ENCODE measurements around the gene WEE2. TPM values are rescaled to one million over a fixed set of nuclear protein-coding genes. Genes with fewer than 3 reads are reported as not detected.

Gene WEE2
- total RNA-seq, 1 experiment from 2014 or later, result not detected

DNA sequence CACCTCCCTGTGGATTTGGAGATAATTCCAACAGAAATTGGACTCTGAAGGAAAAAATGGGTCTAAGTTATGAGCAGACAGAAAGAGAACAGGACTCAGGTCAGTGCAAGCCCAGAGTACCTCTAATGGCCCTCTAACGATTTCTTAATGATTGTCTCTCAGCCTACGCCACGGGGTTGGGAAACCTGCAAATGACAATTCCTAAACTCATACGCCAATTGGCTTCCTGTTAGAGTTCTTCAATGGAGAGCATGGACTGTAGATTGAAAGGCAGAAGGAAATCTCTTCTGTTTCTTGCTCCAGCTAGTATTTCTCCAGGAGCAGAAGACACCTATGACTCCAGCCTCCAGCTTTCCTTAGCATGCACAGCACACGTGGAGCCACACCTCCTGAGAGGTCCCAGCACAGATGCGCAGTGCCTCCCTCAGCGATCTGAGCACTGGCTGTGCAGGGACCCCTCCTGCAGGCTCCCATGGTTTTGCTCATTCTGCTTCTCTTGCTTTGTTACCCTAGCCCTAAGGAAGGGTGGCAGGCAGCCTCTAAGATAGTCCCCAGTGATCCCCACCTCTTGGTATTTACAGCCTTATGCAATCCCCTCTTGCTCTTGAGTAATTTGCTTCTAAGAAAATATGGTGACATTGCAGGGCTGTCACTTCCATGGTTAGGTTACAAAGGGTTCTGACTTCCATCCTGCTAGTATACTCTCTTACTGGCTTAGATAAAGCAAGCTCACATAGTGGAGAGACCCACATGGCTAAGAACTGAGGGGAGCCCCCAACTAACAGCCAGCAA, 36.3 kb upstream of the WEE2 start:
- H2AFZ ChIP-seq (ENCODE audit: low read depth, low read length, poor library complexity, severe bottlenecking), result no peak overlapping the region
- intact Hi-C loops (cut with micrococcal nuclease), result no loop called here
- ATAC-seq (no peak), DNase-seq (ENCODE audit: low read depth, low spot score) (no peak)
- TF ChIP-seq EZH2 (IDR thresholded peaks at IDR 0.05) (no peak), CBX3 (IDR thresholded peaks at IDR 0.05; ENCODE audit: low read depth) (no peak), ZNF274 (IDR thresholded peaks at IDR 0.05; ENCODE audit: low read depth, low read length) (no peak), FOSL1 (IDR thresholded peaks at IDR 0.05; ENCODE audit: low read depth) (no peak), SIN3A (IDR thresholded peaks at IDR 0.05; ENCODE audit: low read depth) (no peak), ELF1 (IDR thresholded peaks at IDR 0.05; ENCODE audit: borderline replicate concordance, low read depth) (no peak), EZH2phosphoT487 (IDR thresholded peaks at IDR 0.05; ENCODE audit: borderline replicate concordance) (no peak), POLR2A (IDR thresholded peaks at IDR 0.05; ENCODE audit: borderline replicate concordance, extremely low read depth, insufficient read depth, insufficient read length) (no peak), RAD21 (IDR thresholded peaks at IDR 0.05; ENCODE audit: low read depth) (no peak)
- TF ChIP-seq, protein P1, sequence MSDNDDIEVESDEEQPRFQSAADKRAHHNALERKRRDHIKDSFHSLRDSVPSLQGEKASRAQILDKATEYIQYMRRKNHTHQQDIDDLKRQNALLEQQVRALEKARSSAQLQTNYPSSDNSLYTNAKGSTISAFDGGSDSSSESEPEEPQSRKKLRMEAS (IDR thresholded peaks at IDR 0.05), result no peak
- H3K9me2 ChIP-seq (ENCODE audit: insufficient read depth), result no peaks in the 10 kb centered on the region
- 0 out of 4 replicates have a peak, but pooled peaks cover 0 to 3% of the 10 kb centered on the region in 2 experiments for H3K36me3 ChIP-seq (ENCODE audit: control insufficient read depth in 1 of 2, insufficient read depth in 2 of 2, low read length in 2 of 2)
- no peak overlapping the region for H3K4me3 ChIP-seq (replicated peaks in 1 of 2; ENCODE audit: low read depth in 1 of 2, low read length in 2 of 2)
- ChIA-PET CTCF (interaction anchor here (1.4 kb wide), 1 partner anchor 17 kb away, joined by 3 read pairs; no protein-coding TSS in a partner anchor), POLR2A (no interaction called here), RAD21 (ENCODE audit: low non-redundant PET in 1 of 2, low total read pairs in 2 of 2, uncharacterized antibody in 2 of 2, unreplicated experiment in 2 of 2) (no interaction called here)
- H4K20me1 ChIP-seq (ENCODE audit: insufficient read depth), result no peaks in the 10 kb centered on the region
- H3K79me2 ChIP-seq (ENCODE audit: insufficient read depth, low read length), result no peaks in the 10 kb centered on the region
- H3K27ac ChIP-seq (ENCODE audit: low read depth, low read length), result no peak overlapping the region
- no peaks in the 10 kb centered on the region for H3K27me3 ChIP-seq (ENCODE audit: insufficient read depth, low read length)
- no peak overlapping the region for H3K4me2 ChIP-seq (ENCODE audit: low read length)
- no TSS peak for BruUV-seq (replicated peaks)
- no peaks in the 10 kb centered on the region for H3K4me1 ChIP-seq (ENCODE audit: control insufficient read depth in 1 of 2, insufficient read depth in 2 of 2, low read length in 2 of 2)
- H3K9ac ChIP-seq (ENCODE audit: low read length), result no peak overlapping the region
- H3K9me3 ChIP-seq (ENCODE audit: control insufficient read depth in 1 of 2, insufficient read depth in 1 of 2, low read depth in 1 of 2, low read length in 2 of 2), result no peaks in the 10 kb centered on the region

DNA sequence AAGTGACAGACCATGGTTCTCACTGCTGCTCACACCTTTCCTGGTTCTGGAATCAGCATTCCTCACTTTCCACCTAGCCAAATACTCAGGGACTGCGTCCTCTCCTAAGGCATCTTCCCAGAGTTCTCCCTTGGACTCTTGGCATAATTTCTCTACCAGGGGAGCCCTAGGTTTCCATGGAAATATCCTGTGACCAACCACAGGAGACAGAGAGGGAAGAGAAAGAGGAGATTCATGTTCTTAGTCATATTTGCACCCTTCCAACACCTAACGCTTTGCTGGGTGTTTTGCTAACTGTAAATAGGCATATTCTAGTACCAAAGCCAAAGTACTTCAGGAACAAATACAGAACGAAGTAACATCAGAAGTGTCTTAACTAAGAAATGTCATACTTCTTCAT, 34.8 kb upstream of the WEE2 start:
- no peak for ATAC-seq
- no peak overlapping the region for H3K27ac ChIP-seq (ENCODE audit: low read depth, low read length)
- no peaks in the 10 kb centered on the region for H3K27me3 ChIP-seq (ENCODE audit: insufficient read depth, low read length)
- no peaks in the 10 kb centered on the region for H3K9me3 ChIP-seq (ENCODE audit: control insufficient read depth in 1 of 2, insufficient read depth in 1 of 2, low read depth in 1 of 2, low read length in 2 of 2)
- no peak overlapping the region for H2AFZ ChIP-seq (ENCODE audit: low read depth, low read length, poor library complexity, severe bottlenecking)
- 0 out of 4 replicates have a peak, but pooled peaks cover 0 to 3% of the 10 kb centered on the region in 2 experiments for H3K36me3 ChIP-seq (ENCODE audit: control insufficient read depth in 1 of 2, insufficient read depth in 2 of 2, low read length in 2 of 2)
- no peaks in the 10 kb centered on the region for H3K79me2 ChIP-seq (ENCODE audit: insufficient read depth, low read length)
- H3K9me2 ChIP-seq (ENCODE audit: insufficient read depth), result no peaks in the 10 kb centered on the region
- no peak overlapping the region for H3K4me3 ChIP-seq (replicated peaks in 1 of 2; ENCODE audit: low read depth in 1 of 2, low read length in 2 of 2)
- ChIA-PET CTCF (no interaction called here), POLR2A (no interaction called here), RAD21 (ENCODE audit: low non-redundant PET in 1 of 2, low total read pairs in 2 of 2, uncharacterized antibody in 2 of 2, unreplicated experiment in 2 of 2) (no interaction called here)
- intact Hi-C loops (cut with micrococcal nuclease), result no loop called here
- no peak for DNase-seq (ENCODE audit: low read depth, low spot score)
- no peaks in the 10 kb centered on the region for H4K20me1 ChIP-seq (ENCODE audit: insufficient read depth)
- H3K4me1 ChIP-seq (ENCODE audit: control insufficient read depth in 1 of 2, insufficient read depth in 2 of 2, low read length in 2 of 2), result no peaks in the 10 kb centered on the region
- H3K4me2 ChIP-seq (ENCODE audit: low read length), result no peak overlapping the region
- no TSS peak for BruUV-seq (replicated peaks)
- H3K9ac ChIP-seq (ENCODE audit: low read length), result no peak overlapping the region
- TF ChIP-seq TCF7L2 (IDR thresholded peaks at IDR 0.05; ENCODE audit: borderline replicate concordance, extremely low read depth, insufficient read depth, insufficient read length) (no peak), EGR1 (IDR thresholded peaks at IDR 0.05; ENCODE audit: low read depth) (no peak), SP1 (IDR thresholded peaks at IDR 0.05; ENCODE audit: low read depth) (no peak), CBX3 (IDR thresholded peaks at IDR 0.05; ENCODE audit: low read depth) (no peak), JUND (IDR thresholded peaks at IDR 0.05) (no peak), FOSL1 (IDR thresholded peaks at IDR 0.05; ENCODE audit: low read depth) (no peak), SIN3A (IDR thresholded peaks at IDR 0.05; ENCODE audit: low read depth) (no peak)
- TF ChIP-seq, protein P2, sequence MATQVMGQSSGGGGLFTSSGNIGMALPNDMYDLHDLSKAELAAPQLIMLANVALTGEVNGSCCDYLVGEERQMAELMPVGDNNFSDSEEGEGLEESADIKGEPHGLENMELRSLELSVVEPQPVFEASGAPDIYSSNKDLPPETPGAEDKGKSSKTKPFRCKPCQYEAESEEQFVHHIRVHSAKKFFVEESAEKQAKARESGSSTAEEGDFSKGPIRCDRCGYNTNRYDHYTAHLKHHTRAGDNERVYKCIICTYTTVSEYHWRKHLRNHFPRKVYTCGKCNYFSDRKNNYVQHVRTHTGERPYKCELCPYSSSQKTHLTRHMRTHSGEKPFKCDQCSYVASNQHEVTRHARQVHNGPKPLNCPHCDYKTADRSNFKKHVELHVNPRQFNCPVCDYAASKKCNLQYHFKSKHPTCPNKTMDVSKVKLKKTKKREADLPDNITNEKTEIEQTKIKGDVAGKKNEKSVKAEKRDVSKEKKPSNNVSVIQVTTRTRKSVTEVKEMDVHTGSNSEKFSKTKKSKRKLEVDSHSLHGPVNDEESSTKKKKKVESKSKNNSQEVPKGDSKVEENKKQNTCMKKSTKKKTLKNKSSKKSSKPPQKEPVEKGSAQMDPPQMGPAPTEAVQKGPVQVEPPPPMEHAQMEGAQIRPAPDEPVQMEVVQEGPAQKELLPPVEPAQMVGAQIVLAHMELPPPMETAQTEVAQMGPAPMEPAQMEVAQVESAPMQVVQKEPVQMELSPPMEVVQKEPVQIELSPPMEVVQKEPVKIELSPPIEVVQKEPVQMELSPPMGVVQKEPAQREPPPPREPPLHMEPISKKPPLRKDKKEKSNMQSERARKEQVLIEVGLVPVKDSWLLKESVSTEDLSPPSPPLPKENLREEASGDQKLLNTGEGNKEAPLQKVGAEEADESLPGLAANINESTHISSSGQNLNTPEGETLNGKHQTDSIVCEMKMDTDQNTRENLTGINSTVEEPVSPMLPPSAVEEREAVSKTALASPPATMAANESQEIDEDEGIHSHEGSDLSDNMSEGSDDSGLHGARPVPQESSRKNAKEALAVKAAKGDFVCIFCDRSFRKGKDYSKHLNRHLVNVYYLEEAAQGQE (IDR thresholded peaks at IDR 0.05; ENCODE audit: low read depth), result no peak
- TF ChIP-seq, protein P3, sequence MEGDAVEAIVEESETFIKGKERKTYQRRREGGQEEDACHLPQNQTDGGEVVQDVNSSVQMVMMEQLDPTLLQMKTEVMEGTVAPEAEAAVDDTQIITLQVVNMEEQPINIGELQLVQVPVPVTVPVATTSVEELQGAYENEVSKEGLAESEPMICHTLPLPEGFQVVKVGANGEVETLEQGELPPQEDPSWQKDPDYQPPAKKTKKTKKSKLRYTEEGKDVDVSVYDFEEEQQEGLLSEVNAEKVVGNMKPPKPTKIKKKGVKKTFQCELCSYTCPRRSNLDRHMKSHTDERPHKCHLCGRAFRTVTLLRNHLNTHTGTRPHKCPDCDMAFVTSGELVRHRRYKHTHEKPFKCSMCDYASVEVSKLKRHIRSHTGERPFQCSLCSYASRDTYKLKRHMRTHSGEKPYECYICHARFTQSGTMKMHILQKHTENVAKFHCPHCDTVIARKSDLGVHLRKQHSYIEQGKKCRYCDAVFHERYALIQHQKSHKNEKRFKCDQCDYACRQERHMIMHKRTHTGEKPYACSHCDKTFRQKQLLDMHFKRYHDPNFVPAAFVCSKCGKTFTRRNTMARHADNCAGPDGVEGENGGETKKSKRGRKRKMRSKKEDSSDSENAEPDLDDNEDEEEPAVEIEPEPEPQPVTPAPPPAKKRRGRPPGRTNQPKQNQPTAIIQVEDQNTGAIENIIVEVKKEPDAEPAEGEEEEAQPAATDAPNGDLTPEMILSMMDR (IDR thresholded peaks at IDR 0.05 in 2 of 3, conservative IDR thresholded peaks at IDR 0.05 in 1 of 3; ENCODE audit: borderline replicate concordance in 1 of 3, insufficient read depth in 1 of 3, low read depth in 2 of 3, low read length in 2 of 3), result no peak
